Fibroblast of villous mesenchyme (primary cell): ENCODE measurements around the gene S100A14. TPM values are rescaled to one million over a fixed set of nuclear protein-coding genes. Genes with fewer than 3 reads are reported as not detected.
A peak's percentile ranks its signal among the peaks of the same experiment; 100 is the strongest.

Experiments
- DNase-seq: peaks from one replicate; pipeline ENCODE4 v3.0.0-alpha.2; 2010; ENCODE audit warnings: low read depth
- H3K4me3 ChIP-seq: 2 replicates; pipeline ENCODE4 v1.5.1; 2011; ENCODE audit warnings: low read depth, mild to moderate bottlenecking, low read length
- CTCF ChIP-seq: IDR thresholded peaks from 2 replicates; pipeline ENCODE4 v1.5.1; 2012; ENCODE audit warnings: low read depth, mild to moderate bottlenecking, low read length; ENCODE audit not compliant: insufficient read depth
- total RNA-seq: library from RNA; depleted of rRNA; stranded (reverse); fragments of >200 nt; gene quantifications from 2 replicates; pipeline ENCODE4 v1.2.3, GENCODE V29; 2012

The S100A14 gene
- total RNA-seq, 1 donor, result not detected

- H3K4me3 ChIP-seq, result peak overlapping the region; percentile 29
- DNase-seq, result peak; percentile 89
Observed at GRCh38 chr1:153608742-153609584, 7.2 kb downstream of the S100A14 start.

GRCh38 chr1:153608089-153608682 is 7.9 kb downstream of the S100A14 start:
- H3K4me3 ChIP-seq, result peak overlapping the region; percentile 29
- no peak for TF ChIP-seq CTCF
- DNase-seq, result no peak

More at GRCh38 chr1:153608742-153609584, 7.2 kb downstream of the S100A14 start:
- TF ChIP-seq CTCF, result no peak

- DNase-seq, result no peak
- no peak overlapping the region for H3K4me3 ChIP-seq
- no peak for TF ChIP-seq CTCF
Observed at GRCh38 chr1:153607381-153607780, 8.7 kb downstream of the S100A14 start.

GRCh38 chr1:153606194-153606593 is 9.9 kb downstream of the S100A14 start:
- DNase-seq, result no peak
- no peak for TF ChIP-seq CTCF
- H3K4me3 ChIP-seq, result no peak overlapping the region

GRCh38 chr1:153602749-153603148 is 13.4 kb downstream of the S100A14 start:
- H3K4me3 ChIP-seq, result no peak overlapping the region
- no peak for TF ChIP-seq CTCF
- no peak for DNase-seq

- no peak for DNase-seq
- TF ChIP-seq CTCF, result no peak
- no peak overlapping the region for H3K4me3 ChIP-seq
Observed at GRCh38 chr1:153599847-153600246, 16.3 kb downstream of the S100A14 start.
